Fibroblast of gingiva (primary cell): ENCODE data around the gene ABCG1.

Experiments used
- DNase-seq: peaks from one replicate; pipeline ENCODE4 v3.0.0-alpha.2; 2011; ENCODE audit warnings: low read depth

The ABCG1 gene

GRCh38 chr21:42191696-42192595, 27.0 kb upstream of the ABCG1 start:
- no peak for DNase-seq

DNA sequence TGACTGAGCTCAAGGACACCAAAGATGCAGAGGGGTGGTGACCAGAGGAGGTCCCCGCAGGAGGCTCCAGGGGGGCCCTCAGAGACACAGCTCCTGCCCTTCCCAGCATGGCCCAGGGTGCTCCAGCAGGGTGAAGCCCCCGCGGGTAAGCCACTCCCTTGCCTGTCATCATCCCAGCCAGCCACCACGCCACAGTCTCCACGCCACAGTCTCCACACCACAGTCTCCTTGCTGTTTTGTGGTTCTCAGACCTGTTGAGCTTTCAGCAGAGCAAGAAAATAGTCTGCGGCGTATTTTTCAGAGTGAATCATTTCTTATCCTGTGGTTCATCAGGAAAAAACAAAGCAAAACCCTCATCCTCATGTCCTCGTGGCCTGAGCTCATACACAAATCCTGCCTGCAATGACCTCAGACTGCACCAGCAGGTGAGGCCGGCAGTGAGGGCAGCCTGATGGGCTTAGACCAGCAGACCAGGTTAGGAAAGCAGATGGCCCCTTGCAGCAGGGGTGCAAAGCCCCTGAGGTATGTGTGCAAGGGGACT, 25.7 kb upstream of the ABCG1 start:
- DNase-seq = no peak

GRCh38 chr21:42193721-42194120, 25.2 kb upstream of the ABCG1 start:
- DNase-seq = no peak

DNA sequence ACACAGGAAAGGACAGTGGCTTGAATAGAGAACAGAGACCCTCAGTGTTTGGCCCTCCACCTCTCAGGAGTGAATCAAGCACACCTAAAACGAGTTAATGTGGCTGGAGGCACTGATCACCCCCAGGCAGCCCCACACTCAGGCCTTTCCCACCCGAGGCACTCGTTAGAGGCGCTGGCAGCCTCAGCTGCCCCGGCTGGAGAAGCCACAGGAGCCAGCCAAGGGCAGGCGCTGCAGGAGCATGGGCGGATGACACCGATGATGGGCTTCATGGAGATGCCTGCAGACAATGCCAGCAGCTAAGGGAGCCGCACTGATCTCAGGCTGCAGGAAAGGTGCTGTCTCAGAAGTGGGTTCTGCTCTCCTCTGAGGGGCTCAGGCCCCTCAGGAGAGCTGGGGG, 24.1 kb upstream of the ABCG1 start:
- no peak for DNase-seq

- peak; percentile 19 for DNase-seq
Measured at GRCh38 chr21:42195378-42196031, 23.4 kb upstream of the ABCG1 start.

- DNase-seq = peak; percentile 47
Measured at GRCh38 chr21:42198929-42199867, 19.7 kb upstream of the ABCG1 start.

DNA sequence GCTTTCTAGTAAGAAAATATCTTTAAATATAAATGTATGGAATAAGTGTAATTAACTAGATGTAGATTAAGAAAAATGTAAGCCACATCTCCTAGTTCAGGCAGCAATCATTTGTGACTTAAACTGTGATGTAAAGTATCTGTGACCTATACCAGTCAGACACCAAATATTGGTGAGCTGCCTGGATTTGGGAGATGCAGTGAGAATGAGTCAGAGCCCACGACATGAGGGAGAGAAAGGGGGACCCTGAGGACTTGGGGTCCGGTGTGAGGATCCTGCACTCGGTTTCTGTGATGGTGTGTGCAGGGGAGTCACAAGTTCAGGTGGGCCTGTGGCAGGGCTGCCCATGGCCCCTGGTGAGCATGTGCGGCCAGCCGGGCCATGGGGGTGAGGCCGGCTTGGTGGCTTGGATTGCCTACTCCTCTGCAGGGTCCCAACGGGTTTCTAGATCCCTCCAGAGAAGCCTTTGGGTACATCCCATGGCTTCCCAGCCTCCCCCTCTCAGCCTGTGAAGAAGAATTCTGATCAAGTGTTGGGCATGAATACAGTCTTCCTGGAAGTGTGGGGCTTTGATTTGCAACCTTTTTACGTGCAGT, 19.0 kb upstream of the ABCG1 start:
- no peak for DNase-seq

DNA sequence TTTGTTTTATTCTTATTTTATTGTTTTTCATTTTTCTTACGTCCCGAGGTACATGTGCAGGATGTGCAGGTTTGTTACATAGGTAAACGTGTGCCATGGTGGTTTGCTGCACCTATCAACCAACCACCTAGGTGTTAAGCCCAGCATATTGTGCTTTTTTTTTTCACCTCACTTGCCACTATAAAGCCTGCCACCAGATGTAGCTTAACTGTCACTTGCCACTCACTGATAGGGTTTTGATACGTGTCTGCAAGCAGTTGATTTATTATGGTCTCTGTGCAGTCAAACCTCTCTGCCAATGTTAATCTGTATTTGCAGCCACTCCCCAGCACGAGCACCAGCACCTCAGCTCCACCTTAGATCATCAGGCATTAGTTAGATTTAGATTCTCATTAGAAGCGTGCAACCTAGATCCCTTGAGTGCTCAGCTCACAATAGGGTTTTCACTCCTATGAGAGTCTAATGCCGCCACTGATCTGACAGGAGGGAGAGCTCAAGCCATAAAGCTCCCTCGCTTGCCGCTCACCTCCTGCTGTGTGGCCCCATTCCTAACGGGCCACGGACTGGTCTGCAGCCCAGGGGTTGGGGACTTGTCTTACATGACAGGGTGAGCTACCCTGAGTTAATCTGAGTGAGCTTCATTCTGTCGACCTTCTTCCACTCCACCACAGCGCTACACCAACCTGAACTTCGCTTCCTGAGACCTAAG, 17.9 kb upstream of the ABCG1 start:
- DNase-seq = no peak

DNA sequence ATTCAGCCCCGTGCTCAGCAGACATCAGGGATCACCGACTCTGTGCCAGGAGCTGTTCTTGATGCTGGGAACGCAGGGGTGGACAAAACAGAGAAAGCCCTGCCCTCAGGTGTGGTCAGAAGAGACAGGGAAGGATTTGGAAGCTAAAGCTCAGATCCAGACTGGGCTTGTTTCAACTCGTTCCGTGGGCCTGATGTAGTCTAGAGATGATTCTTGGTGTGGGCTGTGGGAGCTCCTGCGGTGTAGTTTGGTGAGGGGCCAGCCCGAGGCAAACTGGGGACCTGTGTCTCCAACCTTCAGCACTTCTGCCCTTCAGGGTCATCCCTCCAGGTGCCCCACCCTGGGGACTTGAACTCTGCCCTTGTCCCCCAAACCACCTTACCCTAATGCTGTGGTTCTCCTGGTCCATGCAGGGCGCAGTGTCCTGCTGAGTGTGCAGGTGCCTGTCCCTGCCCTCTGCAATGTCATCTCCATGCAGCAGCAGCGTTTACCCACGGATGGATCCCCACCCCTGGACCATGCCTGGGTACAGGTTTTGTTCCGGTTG, 17.3 kb upstream of the ABCG1 start:
- no peak for DNase-seq

DNA sequence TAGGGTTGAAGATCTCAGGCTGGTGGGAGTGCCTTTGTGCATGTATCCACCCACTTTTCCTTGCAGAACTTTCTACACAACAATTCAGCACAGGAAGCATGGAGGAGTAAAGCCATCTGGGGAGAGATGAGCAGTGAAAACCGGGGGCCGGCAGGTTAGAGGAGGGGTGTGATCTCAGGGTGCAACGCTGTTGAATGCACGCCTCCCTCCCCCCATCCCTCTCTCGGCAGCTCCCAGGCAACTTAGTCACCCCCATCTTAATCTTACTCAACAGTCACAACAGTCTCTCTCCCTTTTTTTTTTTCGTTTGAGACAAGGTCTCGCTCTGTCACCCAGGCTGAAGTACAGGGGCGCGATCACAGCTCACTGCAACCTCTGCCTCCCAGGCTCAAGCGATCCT, 16.6 kb upstream of the ABCG1 start:
- DNase-seq = no peak

- no peak for DNase-seq
Measured at GRCh38 chr21:42203321-42203720, 15.6 kb upstream of the ABCG1 start.

DNA sequence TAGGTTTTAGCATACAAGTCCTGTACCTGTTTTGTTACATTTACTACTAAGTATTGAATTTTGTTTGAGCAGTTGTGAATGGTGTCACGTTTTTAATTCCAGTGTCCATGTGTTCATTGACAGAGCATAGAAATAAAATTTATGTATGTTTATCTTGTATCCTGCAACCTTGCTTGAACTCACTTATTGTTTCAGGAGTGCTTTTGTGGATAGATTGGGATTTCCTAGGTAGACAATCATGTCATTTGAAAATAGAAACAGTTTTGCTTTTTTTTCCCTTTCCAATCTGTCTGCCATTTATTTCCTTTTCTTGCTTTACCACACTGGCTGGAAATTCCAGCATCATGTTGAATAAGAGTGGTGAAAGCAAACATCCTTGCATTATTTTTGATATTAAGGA, 15.0 kb upstream of the ABCG1 start:
- no peak for DNase-seq

DNA sequence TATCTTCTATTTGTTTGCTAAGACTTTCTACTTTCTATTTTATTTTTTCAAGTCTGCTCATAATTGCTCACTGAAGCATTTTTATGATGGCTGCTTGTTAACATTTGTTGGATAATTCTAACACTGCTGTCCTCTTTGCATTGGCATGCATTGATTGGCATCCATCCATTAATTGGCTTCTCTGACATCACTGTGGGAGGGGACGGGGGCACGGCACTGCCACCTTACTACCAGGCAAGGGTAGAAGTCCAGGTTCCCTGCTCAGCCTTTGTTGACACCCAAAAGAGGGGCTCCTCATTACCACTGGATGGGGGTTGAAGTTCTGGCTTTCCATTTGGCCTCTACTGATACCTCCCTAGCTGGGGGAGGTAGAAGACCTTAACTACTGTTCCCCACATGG, 11.5 kb upstream of the ABCG1 start:
- DNase-seq = no peak

DNA sequence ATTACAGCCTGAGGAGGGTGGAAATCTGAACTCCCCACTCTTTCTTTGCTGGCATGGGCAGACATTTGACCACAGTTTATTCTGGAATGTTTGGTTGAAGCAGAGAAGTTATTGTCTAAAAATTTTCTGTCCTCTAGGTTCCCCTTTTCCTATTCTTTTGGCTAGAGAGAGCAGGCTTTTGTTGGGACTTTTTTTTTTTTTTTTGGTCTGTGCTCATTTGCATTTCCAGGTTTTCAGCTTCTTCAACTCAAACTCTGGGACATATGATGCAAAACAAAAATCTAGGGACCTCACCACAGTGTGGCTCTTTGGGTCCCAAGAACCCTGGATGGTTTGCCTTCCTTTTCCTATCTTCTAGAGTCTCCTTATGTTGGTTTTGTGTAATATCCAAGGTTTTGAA, 10.9 kb upstream of the ABCG1 start:
- DNase-seq = no peak

- DNase-seq = no peak
Measured at GRCh38 chr21:42208801-42209490, 10.0 kb upstream of the ABCG1 start.

DNA sequence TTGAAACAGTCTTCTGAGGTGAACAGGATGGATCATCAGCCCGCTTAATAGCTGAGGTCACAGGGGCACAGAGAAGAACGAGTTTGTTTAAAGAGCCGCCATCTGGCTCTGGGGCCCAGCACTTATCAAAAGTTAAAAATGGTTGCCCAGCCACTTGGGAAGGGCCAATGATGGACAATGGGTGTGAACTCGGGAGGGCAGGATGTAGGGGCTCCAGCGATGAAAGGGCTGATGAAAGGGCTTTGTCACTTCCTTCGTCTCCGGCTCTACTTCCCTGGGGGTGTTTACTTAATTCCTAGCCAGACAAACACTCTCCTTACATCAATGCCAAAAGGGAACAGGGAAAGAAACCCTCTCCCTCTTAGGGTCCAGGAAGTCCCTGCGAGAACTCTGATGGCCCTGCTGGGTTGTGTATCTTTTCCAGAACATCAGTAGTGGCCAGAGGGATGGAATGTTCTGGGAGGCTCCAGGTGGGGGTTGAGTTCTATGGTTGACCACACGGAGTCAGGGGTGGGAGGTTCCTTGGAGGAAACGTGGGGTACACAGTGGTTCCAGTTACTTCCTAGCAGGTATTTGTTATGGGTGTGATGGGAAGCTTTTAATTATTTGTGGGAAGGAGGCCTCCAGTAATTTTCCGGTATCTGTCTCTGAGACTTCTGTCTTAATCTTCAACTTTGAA, 9.0 kb upstream of the ABCG1 start:
- no peak for DNase-seq

DNA sequence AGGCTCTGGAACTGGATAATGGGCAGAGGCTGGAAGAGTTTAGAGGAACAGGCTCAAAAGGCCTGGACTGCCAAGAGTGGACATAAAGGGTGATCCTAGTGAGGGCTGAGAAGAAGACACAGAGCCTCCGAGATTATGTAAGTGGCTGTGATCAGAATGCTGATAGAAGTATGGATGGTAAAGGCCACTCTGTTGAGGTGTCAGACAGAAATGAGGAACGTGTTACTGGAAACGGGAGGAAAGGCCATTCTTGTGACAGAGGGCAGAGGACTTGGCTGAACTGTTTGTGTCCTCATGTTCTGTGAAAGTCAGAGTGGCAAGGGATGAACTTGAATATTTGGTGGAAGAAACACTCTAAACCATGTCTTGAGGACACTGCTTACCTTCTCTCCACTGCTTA, 6.7 kb upstream of the ABCG1 start:
- DNase-seq = no peak

DNA sequence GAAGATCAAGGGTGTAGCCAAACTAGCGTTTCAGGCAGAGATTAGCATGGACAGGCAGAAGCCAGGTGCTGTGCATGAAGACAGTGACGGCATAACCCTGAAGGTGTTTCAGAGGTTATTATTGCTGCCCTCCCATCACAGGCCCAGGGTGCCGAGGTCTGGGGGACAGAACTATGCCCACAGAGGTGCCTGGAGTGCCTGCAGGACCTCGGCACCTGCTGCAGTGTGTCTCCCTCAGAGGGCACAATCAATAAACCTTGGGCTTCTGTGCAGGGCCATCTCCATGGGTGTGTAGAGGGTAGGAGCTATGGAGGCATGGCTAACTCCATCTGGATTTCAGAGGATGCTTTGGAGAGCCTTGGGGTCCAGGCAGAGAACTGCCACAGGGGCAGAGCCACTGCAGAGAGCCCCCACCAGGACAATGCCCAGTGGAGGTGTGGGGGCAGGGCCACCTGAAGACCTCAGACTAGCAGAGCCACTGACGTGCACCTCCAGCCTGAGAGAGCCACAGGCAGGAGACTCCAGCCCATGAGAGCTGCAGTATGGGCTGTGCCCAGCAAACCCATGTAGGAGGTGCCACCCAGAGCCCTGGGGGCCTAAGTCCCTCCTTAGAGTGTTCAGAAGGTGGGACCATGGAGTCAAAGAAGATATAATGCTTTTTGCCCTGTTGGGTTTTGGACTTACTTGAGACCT, 5.7 kb upstream of the ABCG1 start:
- no peak for DNase-seq
